H1 (cell line): ENCODE data around the gene SLITRK1. TPM values are rescaled to one million over a fixed set of nuclear protein-coding genes. Genes with fewer than 3 reads are reported as not detected.

Experiments used
- CTCF ChIA-PET: fragments of 300-600 bp; sonication (Branson Sonifier 250); formaldehyde crosslinking; loops from one replicate; lab custom pipeline; 2021; ENCODE audit not compliant: partially characterized antibody; lab: Charles Lee
- POLR2A ChIA-PET: fragments of 300-600 bp; sonication (Branson Sonifier 250); formaldehyde crosslinking; loops from one replicate; lab custom pipeline; 2021; ENCODE audit warnings: inconsistent platforms; ENCODE audit not compliant: partially characterized antibody; lab: Charles Lee
- DNase-seq, 2 experiments: peaks; one replicate each; pipeline versions ENCODE4 v3.0.0 to v3.0.0-alpha.2; 2010 to 2022; ENCODE audit warnings: low spot score in 2 of 2, low read depth in 1 of 2, mixed read lengths in 1 of 2
- FAIRE-seq: peaks from 2 replicates; lab custom pipeline; 2011; peaks lifted over from hg19 to GRCh38; lab: Jason Lieb, UNC
- H2AFZ ChIP-seq: 2 replicates; pipeline ENCODE4 v1.8.1; 2012; ENCODE audit warnings: low read length, inconsistent platforms
- H2AK5ac ChIP-seq: 2 replicates; pipeline ENCODE4 v1.6.1; 2013; ENCODE audit warnings: low read depth, low read length
- H2BK120ac ChIP-seq: replicated peaks from 2 replicates; pipeline ENCODE3; 2013; ENCODE audit warnings: low read depth, low read length, inconsistent platforms
- H2BK12ac ChIP-seq: 2 replicates; pipeline ENCODE4 v1.6.1; 2013; ENCODE audit warnings: low read depth, low read length
- H2BK15ac ChIP-seq: 2 replicates; pipeline ENCODE4 v1.6.1; 2013; ENCODE audit warnings: low read length
- H2BK20ac ChIP-seq: 2 replicates; pipeline ENCODE4 v1.6.1; 2013; ENCODE audit warnings: low read length
- H2BK5ac ChIP-seq: 2 replicates; pipeline ENCODE4 v1.6.1; 2013; ENCODE audit warnings: low read depth, low read length
- H3K14ac ChIP-seq: 2 replicates; pipeline ENCODE4 v1.6.1; 2013; ENCODE audit warnings: inconsistent platforms; ENCODE audit not compliant: insufficient read length
- H3K18ac ChIP-seq: 2 replicates; pipeline ENCODE4 v1.6.1; 2013; ENCODE audit warnings: low read length; ENCODE audit errors: extremely low read depth
- H3K23ac ChIP-seq: 2 replicates; pipeline ENCODE4 v1.6.1; 2013; ENCODE audit warnings: inconsistent platforms; ENCODE audit not compliant: insufficient read length
- H3K23me2 ChIP-seq: 2 replicates; pipeline ENCODE4 v1.6.1; 2013; ENCODE audit warnings: low read depth, low read length
- H3K27ac ChIP-seq: 2 replicates; pipeline ENCODE4 v1.6.1; 2011; ENCODE audit warnings: low read depth, low read length, inconsistent platforms
- H3K27me3 ChIP-seq, 4 experiments: replicated peaks in 1 of 4; 1 replicate in 1 of 4; 2 replicates in 3 of 4; pipeline versions ENCODE4 v1.6.1 to v1.8.1; 2011 to 2013; ENCODE audit warnings: low read length in 3 of 4, mild to moderate bottlenecking in 3 of 4, inconsistent platforms in 2 of 4, mixed read lengths in 2 of 4, moderate library complexity in 1 of 4; ENCODE audit not compliant: control insufficient read depth in 3 of 4, insufficient read depth in 3 of 4; ENCODE audit errors: extremely low read depth in 1 of 4
- H3K36me3 ChIP-seq, 4 experiments: 2 replicates each; pipeline versions ENCODE4 v1.6.1 to v1.8.1; 2011 to 2013; ENCODE audit warnings: mild to moderate bottlenecking in 4 of 4, low read length in 3 of 4, moderate library complexity in 2 of 4, control low read depth in 1 of 4, inconsistent platforms in 1 of 4; ENCODE audit not compliant: insufficient read depth in 4 of 4, control insufficient read depth in 2 of 4
- H3K4ac ChIP-seq: replicated peaks from 2 replicates; pipeline ENCODE3; 2013; ENCODE audit warnings: low read length, low read depth, mixed read lengths, inconsistent platforms; ENCODE audit not compliant: insufficient read length
- H3K4me1 ChIP-seq, 4 experiments: replicated peaks in 1 of 4; 1 replicate in 1 of 4; 2 replicates in 3 of 4; pipeline versions ENCODE4 v1.6.1 to v1.8.1; 2011 to 2013; ENCODE audit warnings: low read length in 3 of 4, inconsistent platforms in 2 of 4, mixed read lengths in 1 of 4; ENCODE audit not compliant: insufficient read depth in 4 of 4, control insufficient read depth in 3 of 4
- H3K4me2 ChIP-seq, 2 experiments: 2 replicates each; pipeline versions ENCODE4 v1.6.1 to v1.8.1; 2011 to 2013; ENCODE audit warnings: low read depth in 2 of 2, low read length in 2 of 2, control low read depth in 1 of 2, inconsistent platforms in 1 of 2, mild to moderate bottlenecking in 1 of 2; ENCODE audit not compliant: insufficient read depth in 1 of 2
- H3K4me3 ChIP-seq, 4 experiments: fragments of 200-600, 300-600 bp in 1 of 4; sonication (generic), shearing (Covaris generic), sonication (Bioruptor Twin) in 1 of 4; 2 replicates each; pipeline versions ENCODE4 v1.5.1 to v1.8.1; 2011 to 2016; ENCODE audit warnings: low read length in 4 of 4, low read depth in 3 of 4, control low read depth in 2 of 4, inconsistent platforms in 2 of 4, mild to moderate bottlenecking in 2 of 4, mixed read lengths in 1 of 4, moderate library complexity in 1 of 4; ENCODE audit not compliant: insufficient read depth in 2 of 4; ENCODE audit errors: extremely low read depth in 1 of 4
- H3K56ac ChIP-seq: replicated peaks from 2 replicates; pipeline ENCODE3; 2013; ENCODE audit warnings: low read depth, mild to moderate bottlenecking, mixed read lengths, low read length, inconsistent platforms; ENCODE audit not compliant: insufficient read length
- H3K79me1 ChIP-seq: 2 replicates; pipeline ENCODE4 v1.6.1; 2013; ENCODE audit warnings: low read depth, low read length, control low read depth
- H3K79me2 ChIP-seq, 2 experiments: 2 replicates each; pipeline versions ENCODE4 v1.6.1 to v1.8.1; 2012 to 2013; ENCODE audit warnings: low read length in 2 of 2, mild to moderate bottlenecking in 2 of 2, inconsistent platforms in 1 of 2; ENCODE audit not compliant: insufficient read depth in 2 of 2, control insufficient read depth in 1 of 2
- H3K9ac ChIP-seq, 4 experiments: replicated peaks in 1 of 4; 1 replicate in 1 of 4; 2 replicates in 3 of 4; pipeline versions ENCODE4 v1.6.1 to v1.8.1; 2011 to 2013; ENCODE audit warnings: low read depth in 3 of 4, low read length in 3 of 4, control low read depth in 2 of 4, mild to moderate bottlenecking in 2 of 4, moderate library complexity in 2 of 4, inconsistent platforms in 1 of 4; ENCODE audit errors: extremely low read depth in 1 of 4
- H3K9me3 ChIP-seq, 2 experiments: 2 replicates each; pipeline versions ENCODE4 v1.6.1 to v1.8.1; 2012 to 2013; ENCODE audit warnings: mild to moderate bottlenecking in 2 of 2, moderate library complexity in 2 of 2, control low read depth in 1 of 2, inconsistent platforms in 1 of 2, low read depth in 1 of 2, low read length in 1 of 2, mixed read lengths in 1 of 2; ENCODE audit not compliant: insufficient read depth in 2 of 2
- H4K20me1 ChIP-seq, 2 experiments: replicated peaks in 1 of 2; 2 replicates each; pipeline versions ENCODE3 to v1.8.1; 2011 to 2013; ENCODE audit warnings: inconsistent platforms in 2 of 2, low read length in 2 of 2, mild to moderate bottlenecking in 1 of 2; ENCODE audit not compliant: insufficient read depth in 2 of 2, control insufficient read depth in 1 of 2
- H4K5ac ChIP-seq: 2 replicates; pipeline ENCODE4 v1.6.1; 2013; ENCODE audit warnings: low read length, low read depth, mixed read lengths, inconsistent platforms; ENCODE audit not compliant: insufficient read length
- H4K8ac ChIP-seq: 2 replicates; pipeline ENCODE4 v1.8.0; 2013; ENCODE audit warnings: mild to moderate bottlenecking, moderate library complexity, low read length, inconsistent platforms; ENCODE audit not compliant: insufficient read depth; ENCODE audit errors: extremely low read depth
- H4K91ac ChIP-seq: replicated peaks from 2 replicates; pipeline ENCODE3; 2013; ENCODE audit warnings: low read length, mixed read lengths, inconsistent platforms; ENCODE audit not compliant: insufficient read length
- TAF7 ChIP-seq: optimal IDR thresholded peaks from 2 replicates; pipeline ENCODE3; 2011; ENCODE audit warnings: low read depth, mild to moderate bottlenecking, inconsistent platforms, low read length, moderate library complexity, borderline replicate concordance
- WGBS, 2 experiments: shearing (Covaris generic) in 1 of 2; methylation state at CpG; one replicate each; pipeline versions ENCODE4 v1.1.6 to v1.1.7; 2013 to 2015; ENCODE audit warnings: low lambda C conversion rate in 2 of 2, mixed read lengths in 2 of 2, inconsistent platforms in 1 of 2, low coverage in 1 of 2, missing lambda C conversion rate in 1 of 2; ENCODE audit not compliant: insufficient replicate concordance in 2 of 2, insufficient coverage in 1 of 2, insufficient read length in 1 of 2; ENCODE audit errors: extremely low coverage in 1 of 2, missing lambda C conversion rate in 1 of 2; 5-methylcytosine and 5-hydroxymethylcytosine counted together
- polyA plus RNA-seq, 7 experiments: library from polyadenylated mRNA; depleted of rRNA in 3 of 7; stranded (reverse) in 5 of 7; unstranded in 2 of 7; fragments of >200 nt in 5 of 7; fragments of 200-250 nt in 2 of 7; gene quantifications; 1 replicate in 5 of 7; 2 replicates in 1 of 7; 4 replicates in 1 of 7; pipeline versions ENCODE4 v1.2.1 to v1.2.3, GENCODE V29; 2011 to 2013; ENCODE audit warnings: missing spikeins in 2 of 7, mixed read lengths in 2 of 7
- total RNA-seq: library from RNA; stranded (reverse); fragmentation: NEBNext Ultra II Directional; extraction: Animal tissue kit (Norgen Biotek cat#: 25700); gene quantifications from 2 replicates; pipeline ENCODE4 v1.2.1, GENCODE V29; 2021
- TF ChIP-seq, protein P1 (sequence below): IDR thresholded peaks from 2 replicates; pipeline ENCODE4 v1.6.1; 2012; ENCODE audit warnings: inconsistent platforms

Gene SLITRK1
- total and polyA plus RNA-seq, 2 of the 8 experiments (the other 6 are each of a cell fraction or from before 2014, with no cell fraction given), result 3.4 to 4.2 TPM

DNA sequence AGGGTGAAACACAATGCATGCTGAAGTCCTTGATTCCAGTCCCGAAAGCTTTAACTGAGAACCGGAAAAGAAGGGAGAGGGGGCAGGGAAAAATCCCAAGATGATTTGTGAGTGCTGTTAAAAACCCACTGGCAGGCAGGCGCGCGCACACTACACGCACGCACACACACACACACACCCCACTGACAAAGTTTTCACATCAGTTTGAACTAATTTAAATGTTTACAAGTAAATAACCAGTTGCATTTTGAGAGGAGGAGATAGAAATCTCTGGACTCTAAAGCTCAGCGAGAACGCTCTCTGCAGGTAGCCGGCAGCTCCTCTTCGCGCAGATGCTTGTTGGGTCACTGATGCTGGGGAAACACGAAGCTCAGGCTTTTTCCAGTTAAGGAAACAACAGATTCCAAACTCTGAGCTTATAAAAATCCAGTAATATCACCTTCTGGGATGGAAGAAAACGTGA is 818 bp upstream of the SLITRK1 start:
- DNase-seq (peak in 1 of 2 experiments; percentile 45), FAIRE-seq (no peak)
- no peak overlapping the region for H4K8ac ChIP-seq
- H4K20me1 ChIP-seq, result no peaks in the 10 kb centered on the region
- H3K14ac ChIP-seq, result no peak overlapping the region
- no peaks in the 10 kb centered on the region for H3K79me1 ChIP-seq
- H3K4me1 ChIP-seq, result peaks cover 0 to 16% (median 6%) of the 10 kb centered on the region in 4 experiments; a peak in 6 of 7 replicates
- peaks cover 18 to 37% (median 32%) of the 10 kb centered on the region in 4 experiments for H3K27me3 ChIP-seq
- peak overlapping the region in 2 of 4 experiments; percentile 32 to 43; a peak in 2 of 7 replicates for H3K9ac ChIP-seq
- H3K4ac ChIP-seq, result no peak overlapping the region
- H2BK120ac ChIP-seq, result no peak overlapping the region
- H3K23me2 ChIP-seq, result peaks cover 29% of the 10 kb centered on the region
- H2BK5ac ChIP-seq, result no peak overlapping the region
- no peak overlapping the region for H3K27ac ChIP-seq
- ChIA-PET POLR2A (no interaction called here), CTCF (interaction anchor here (0.9 kb wide), 1 partner anchor 125 kb away, joined by 4 read pairs; no protein-coding TSS in a partner anchor)
- no peak overlapping the region; the same call in 1 of the 2 replicates for H2BK20ac ChIP-seq
- H3K36me3 ChIP-seq, result no peaks in the 10 kb centered on the region; a peak in 1 of 8 replicates
- H2BK15ac ChIP-seq, result no peak overlapping the region
- no peak overlapping the region for H4K5ac ChIP-seq
- H3K9me3 ChIP-seq, result no peaks in the 10 kb centered on the region
- H2BK12ac ChIP-seq, result no peak overlapping the region
- no peak overlapping the region for H4K91ac ChIP-seq
- peak overlapping the region; percentile 61 to 79 (median 70); a peak in 7 of 8 replicates for H3K4me3 ChIP-seq
- TF ChIP-seq TAF7, result no peak
- TF ChIP-seq, protein P1, sequence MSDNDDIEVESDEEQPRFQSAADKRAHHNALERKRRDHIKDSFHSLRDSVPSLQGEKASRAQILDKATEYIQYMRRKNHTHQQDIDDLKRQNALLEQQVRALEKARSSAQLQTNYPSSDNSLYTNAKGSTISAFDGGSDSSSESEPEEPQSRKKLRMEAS, result 0 out of 2 replicates have a peak, but pooled peaks have one; percentile 36
- H3K23ac ChIP-seq, result no peak overlapping the region
- peak overlapping the region; percentile 92 to 96 for H3K4me2 ChIP-seq
- WGBS, 2 experiments, result 1% methylated on average over 14 of the region's 14 CpGs; no CpG with 5 or more reads in 1 of the 2 experiments
- H3K56ac ChIP-seq, result no peak overlapping the region
- no peaks in the 10 kb centered on the region for H3K79me2 ChIP-seq
- peak overlapping the region; percentile 60; the same call in 1 of the 2 replicates for H2AFZ ChIP-seq
- no peak overlapping the region for H2AK5ac ChIP-seq
- no peak overlapping the region; the same call in 1 of the 2 replicates for H3K18ac ChIP-seq
